Breast epithelium (tissue), 3 donors: Measurements from ENCODE around the gene AGAP9.

Source experiments
- POLR2AphosphoS5 ChIP-seq, 3 donors: sonication (generic); formaldehyde crosslinking; IDR thresholded peaks; one replicate each; pipeline ENCODE4 v1.6.1; 2017; ENCODE audit warnings: antibody characterized with exemption in 3 of 3
- TF ChIP-seq, protein P1 (sequence below), 3 donors: fragments of 450-650 bp; IDR thresholded peaks; one replicate each; pipeline ENCODE4 v1.5.1; 2016 to 2017; ENCODE audit warnings: antibody characterized with exemption in 3 of 3, mild to moderate bottlenecking in 3 of 3, moderate library complexity in 3 of 3

DNA sequence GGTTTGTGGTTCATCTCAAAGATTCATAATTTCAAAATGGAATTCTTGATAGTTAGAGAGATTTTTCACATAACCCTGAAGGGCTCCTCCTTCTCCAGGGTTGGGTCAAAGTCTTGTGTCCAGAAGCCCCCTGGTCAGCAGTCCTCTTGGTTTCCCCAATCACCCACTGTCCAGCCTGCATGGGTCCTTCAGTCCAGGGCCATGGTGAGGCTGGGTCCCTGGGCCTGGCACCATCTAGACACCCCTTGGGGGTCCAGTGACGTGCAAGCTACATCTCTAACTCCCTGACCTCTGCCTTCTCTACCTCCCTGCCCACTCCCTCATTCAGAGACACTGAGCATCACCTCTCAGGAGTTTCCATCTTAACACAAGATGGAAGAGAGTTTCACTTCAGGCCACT is 65.6 kb downstream of the AGAP9 start:
- TF ChIP-seq, protein P1, sequence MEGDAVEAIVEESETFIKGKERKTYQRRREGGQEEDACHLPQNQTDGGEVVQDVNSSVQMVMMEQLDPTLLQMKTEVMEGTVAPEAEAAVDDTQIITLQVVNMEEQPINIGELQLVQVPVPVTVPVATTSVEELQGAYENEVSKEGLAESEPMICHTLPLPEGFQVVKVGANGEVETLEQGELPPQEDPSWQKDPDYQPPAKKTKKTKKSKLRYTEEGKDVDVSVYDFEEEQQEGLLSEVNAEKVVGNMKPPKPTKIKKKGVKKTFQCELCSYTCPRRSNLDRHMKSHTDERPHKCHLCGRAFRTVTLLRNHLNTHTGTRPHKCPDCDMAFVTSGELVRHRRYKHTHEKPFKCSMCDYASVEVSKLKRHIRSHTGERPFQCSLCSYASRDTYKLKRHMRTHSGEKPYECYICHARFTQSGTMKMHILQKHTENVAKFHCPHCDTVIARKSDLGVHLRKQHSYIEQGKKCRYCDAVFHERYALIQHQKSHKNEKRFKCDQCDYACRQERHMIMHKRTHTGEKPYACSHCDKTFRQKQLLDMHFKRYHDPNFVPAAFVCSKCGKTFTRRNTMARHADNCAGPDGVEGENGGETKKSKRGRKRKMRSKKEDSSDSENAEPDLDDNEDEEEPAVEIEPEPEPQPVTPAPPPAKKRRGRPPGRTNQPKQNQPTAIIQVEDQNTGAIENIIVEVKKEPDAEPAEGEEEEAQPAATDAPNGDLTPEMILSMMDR (IDR thresholded peaks at IDR 0.05), result no peak
- TF ChIP-seq POLR2AphosphoS5 (IDR thresholded peaks at IDR 0.05), result no peak
